Keratinocyte (primary cell): Measurements from ENCODE around the gene SIRPG. TPM values are rescaled to one million over a fixed set of nuclear protein-coding genes. Genes with fewer than 3 reads are reported as not detected.

ENCODE experiments used
- DNase-seq: peaks from one replicate; pipeline ENCODE4 v3.0.0-alpha.2; 2011; ENCODE audit warnings: low read depth, missing footprints, low spot score
- FAIRE-seq: peaks from 2 replicates; lab custom pipeline; 2011; peaks lifted over from hg19 to GRCh38; lab: Jason Lieb, UNC
- H2AFZ ChIP-seq: 2 replicates; pipeline ENCODE4 v1.6.0; 2012; ENCODE audit warnings: low read length, control low read depth, inconsistent platforms; ENCODE audit not compliant: control insufficient read depth
- H3K27ac ChIP-seq: 2 replicates; pipeline ENCODE4 v1.5.1; 2011; ENCODE audit warnings: low read length; ENCODE audit not compliant: control insufficient read depth, insufficient read depth
- H3K27me3 ChIP-seq: 3 replicates; pipeline ENCODE4 v1.6.0; 2011; ENCODE audit warnings: low read length; ENCODE audit not compliant: control insufficient read depth, insufficient read depth; ENCODE audit errors: extremely low read depth
- H3K36me3 ChIP-seq, 2 experiments: 2 replicates in 1 of 2; 3 replicates in 1 of 2; pipeline ENCODE4 v1.5.1; 2011; ENCODE audit warnings: low read length in 2 of 2, mild to moderate bottlenecking in 1 of 2; ENCODE audit not compliant: control insufficient read depth in 2 of 2, insufficient read depth in 2 of 2; ENCODE audit errors: extremely low read depth in 1 of 2
- H3K4me1 ChIP-seq: 3 replicates; pipeline ENCODE4 v1.5.1; 2011; ENCODE audit warnings: low read length; ENCODE audit not compliant: control insufficient read depth, insufficient read depth; ENCODE audit errors: extremely low read depth
- H3K4me2 ChIP-seq: 3 replicates; pipeline ENCODE4 v1.6.0; 2011; ENCODE audit warnings: low read depth, low read length; ENCODE audit not compliant: control insufficient read depth, insufficient read depth; ENCODE audit errors: extremely low read depth
- H3K4me3 ChIP-seq, 3 experiments: fragments of 200-600 bp in 1 of 3; sonication (generic) in 1 of 3; 2 replicates in 2 of 3; 3 replicates in 1 of 3; pipeline ENCODE4 v1.5.1; 2011 to 2016; ENCODE audit warnings: low read length in 3 of 3, mild to moderate bottlenecking in 3 of 3, control low read depth in 2 of 3, inconsistent platforms in 1 of 3, low read depth in 1 of 3, mixed read lengths in 1 of 3, mixed run types in 1 of 3, moderate library complexity in 1 of 3; ENCODE audit not compliant: control insufficient read depth in 2 of 3, insufficient read depth in 2 of 3; ENCODE audit errors: extremely low read depth in 1 of 3
- H3K79me2 ChIP-seq: 2 replicates; pipeline ENCODE4 v1.6.0; 2012; ENCODE audit warnings: low read length; ENCODE audit not compliant: control insufficient read depth, insufficient read depth
- H3K9ac ChIP-seq: 3 replicates; pipeline ENCODE4 v1.6.0; 2011; ENCODE audit warnings: low read length; ENCODE audit not compliant: control insufficient read depth, insufficient read depth; ENCODE audit errors: extremely low read depth
- H3K9me1 ChIP-seq: 3 replicates; pipeline ENCODE4 v1.6.0; 2011; ENCODE audit warnings: low read length; ENCODE audit not compliant: control insufficient read depth, insufficient read depth; ENCODE audit errors: extremely low read depth
- H3K9me3 ChIP-seq: 2 replicates; pipeline ENCODE4 v1.5.1; 2012; ENCODE audit warnings: low read depth, low read length; ENCODE audit not compliant: control insufficient read depth
- H4K20me1 ChIP-seq: 3 replicates; pipeline ENCODE4 v1.6.0; 2011; ENCODE audit warnings: low read length; ENCODE audit not compliant: control insufficient read depth, insufficient read depth; ENCODE audit errors: extremely low read depth
- CTCF ChIP-seq, 3 experiments: IDR thresholded peaks in 1 of 3; conservative IDR thresholded peaks in 1 of 3; optimal IDR thresholded peaks in 1 of 3; 2 replicates in 2 of 3; 3 replicates in 1 of 3; pipeline versions ENCODE3 to v1.5.1; 2011; ENCODE audit warnings: low read length in 3 of 3, mild to moderate bottlenecking in 3 of 3, moderate library complexity in 2 of 3, control low read depth in 1 of 3, inconsistent platforms in 1 of 3; ENCODE audit not compliant: insufficient read depth in 2 of 3; ENCODE audit errors: extremely low read depth in 1 of 3
- EZH2 ChIP-seq: IDR thresholded peaks from one replicate; pipeline ENCODE4 v1.6.1; 2012; ENCODE audit warnings: inconsistent platforms, mild to moderate bottlenecking, low read length, moderate library complexity
- dilution Hi-C: fragments of 300-500 bp; cut with MboI; formaldehyde crosslinking; loops from one replicate; pipeline ENCODE4 v1.7.0; 2020; ENCODE audit warnings: low sequenced_read_pairs; ENCODE audit not compliant: extremely low pct_ligation_motif_present
- polyA plus RNA-seq, 5 experiments: library from polyadenylated mRNA; depleted of rRNA in 3 of 5; stranded (reverse) in 3 of 5; stranded (forward) in 1 of 5; unstranded in 1 of 5; fragments of >200 nt; gene quantifications; 1 replicate in 1 of 5; 2 replicates in 3 of 5; 3 replicates in 1 of 5; pipeline versions ENCODE4 v1.2.1 to v1.2.3, GENCODE V29; 2011 to 2012; ENCODE audit warnings: missing spikeins in 2 of 5, low read depth in 1 of 5, low replicate concordance in 1 of 5

The SIRPG gene
- polyA plus RNA-seq, 1 donor (not counting 4 experiments of a cell fraction or from before 2014, with no cell fraction given) = not detected

DNA sequence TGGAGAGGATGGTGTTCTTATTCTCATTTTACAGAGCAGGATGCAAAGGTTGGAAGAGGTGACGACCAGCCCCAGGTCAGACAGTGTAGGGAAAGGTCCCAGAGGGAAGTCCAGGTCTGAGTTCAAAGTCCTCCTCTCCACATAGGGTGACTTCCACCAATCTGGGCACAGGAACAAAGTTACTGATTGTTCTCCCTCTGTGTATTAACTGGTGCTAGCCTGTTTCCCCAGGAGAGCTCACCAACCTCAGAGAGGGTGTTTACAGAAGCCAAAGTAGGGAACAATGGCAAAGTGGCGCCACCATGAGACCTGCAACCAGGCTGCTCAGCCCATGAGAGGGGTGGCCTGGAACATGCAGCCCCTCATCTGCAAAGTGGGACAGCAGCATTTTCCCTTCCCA lies 21.0 kb downstream of the SIRPG start:
- no peak for FAIRE-seq

GRCh38 chr20:1635291-1635979 lies 22.1 kb downstream of the SIRPG start:
- Histone ChIP-seq H4K20me1 (no peaks in the 10 kb centered on the region), H3K4me1 (no peaks in the 10 kb centered on the region), H3K79me2 (no peaks in the 10 kb centered on the region), H3K27ac (no peak overlapping the region), H3K9ac (no peak overlapping the region), H3K9me1 (no peaks in the 10 kb centered on the region), H3K4me2 (no peak overlapping the region), H3K36me3 (no peaks in the 10 kb centered on the region), H3K27me3 (no peaks in the 10 kb centered on the region), H3K4me3 (no peak overlapping the region), H3K9me3 (no peaks in the 10 kb centered on the region), H2AFZ (no peak overlapping the region)
- TF ChIP-seq CTCF (optimal IDR thresholded peaks at IDR 0.05 in 1 of 3, IDR thresholded peaks at IDR 0.05 in 1 of 3, conservative IDR thresholded peaks at IDR 0.05 in 1 of 3; ENCODE audit: extremely low read depth in 1 of 3, insufficient read depth in 2 of 3, low read length in 3 of 3) = no peak
- TF ChIP-seq EZH2 = no peak
- DNase-seq (no peak), FAIRE-seq (no peak)
- dilution Hi-C loops = no loop called here

More for the DNA sequence above, 21.0 kb downstream of the SIRPG start:
- no peaks in the 10 kb centered on the region for H4K20me1 ChIP-seq
- peak in 1 of 3 experiments; percentile 61 for TF ChIP-seq CTCF (optimal IDR thresholded peaks at IDR 0.05 in 1 of 3, IDR thresholded peaks at IDR 0.05 in 1 of 3, conservative IDR thresholded peaks at IDR 0.05 in 1 of 3; ENCODE audit: extremely low read depth in 1 of 3, insufficient read depth in 2 of 3, low read length in 3 of 3)
- no peak for TF ChIP-seq EZH2
- no peaks in the 10 kb centered on the region for H3K27me3 ChIP-seq
- no peak overlapping the region for H2AFZ ChIP-seq
- no peak overlapping the region for H3K27ac ChIP-seq
- dilution Hi-C loops = no loop called here
- no peaks in the 10 kb centered on the region for H3K9me1 ChIP-seq
- no peak overlapping the region for H3K4me3 ChIP-seq
- H3K36me3 ChIP-seq = no peaks in the 10 kb centered on the region
- H3K9me3 ChIP-seq = no peaks in the 10 kb centered on the region
- no peaks in the 10 kb centered on the region for H3K4me1 ChIP-seq
- no peak overlapping the region for H3K4me2 ChIP-seq
- no peak for DNase-seq
- H3K9ac ChIP-seq = no peak overlapping the region
- no peaks in the 10 kb centered on the region for H3K79me2 ChIP-seq
